HEK293 (cell line): ENCODE results near the gene MARCHF10.

ENCODE experiments used
- CTCF ChIA-PET: fragments of 350-600 bp; formaldehyde crosslinking; extraction: SDS; loops from one replicate; lab custom pipeline; 2021; ENCODE audit warnings: antibody characterized with exemption; lab: Yijun Ruan, JAX
- POLR2A ChIA-PET: fragments of 300-600 bp; formaldehyde crosslinking; extraction: SDS; loops from one replicate; lab custom pipeline; 2020; ENCODE audit warnings: antibody characterized with exemption, inconsistent platforms; lab: Yijun Ruan, JAX
- H3K27ac ChIP-seq: fragments of 200-500 bp; sonication (Bioruptor generic); 2 replicates; pipeline ENCODE4 v1.5.1; 2014; ENCODE audit warnings: low read depth, low read length, control low read depth, inconsistent platforms; ENCODE audit errors: extremely low read depth
- H3K36me3 ChIP-seq, 2 experiments: fragments of 200-500 bp in 1 of 2; sonication (Bioruptor generic) in 1 of 2; 1 replicate in 1 of 2; 2 replicates in 1 of 2; pipeline ENCODE4 v1.5.1; 2014 to 2017; ENCODE audit warnings: inconsistent platforms in 2 of 2, low read length in 2 of 2; ENCODE audit not compliant: control insufficient read depth in 2 of 2, insufficient read depth in 1 of 2
- H3K4me1 ChIP-seq: fragments of 200-500 bp; sonication (Bioruptor generic); 2 replicates; pipeline ENCODE4 v1.5.1; 2014; ENCODE audit warnings: mild to moderate bottlenecking, low read length, inconsistent platforms; ENCODE audit not compliant: control insufficient read depth, insufficient read depth
- H3K4me3 ChIP-seq: 2 replicates; pipeline ENCODE4 v1.5.1; 2011; ENCODE audit warnings: low read depth, mild to moderate bottlenecking, control low read depth, low read length, moderate library complexity
- H3K9me3 ChIP-seq: fragments of 200-500 bp; sonication (Bioruptor generic); 2 replicates; pipeline ENCODE4 v1.5.1; 2014; ENCODE audit warnings: low read depth, low read length, inconsistent platforms; ENCODE audit not compliant: control insufficient read depth, insufficient read depth
- CTCF ChIP-seq: fragments of 450-650 bp; formaldehyde crosslinking; IDR thresholded peaks from 2 replicates; pipeline ENCODE4 v1.5.1; 2016; ENCODE audit warnings: missing biosample characterization, missing genetic modification characterization
- KLF16 ChIP-seq: fragments of 450-650 bp; formaldehyde crosslinking; IDR thresholded peaks from 2 replicates; pipeline ENCODE4 v1.5.1; 2017; ENCODE audit warnings: missing biosample characterization, missing genetic modification characterization
- KLF7 ChIP-seq: fragments of 450-650 bp; formaldehyde crosslinking; IDR thresholded peaks from 2 replicates; pipeline ENCODE4 v1.5.1; 2016; ENCODE audit warnings: missing biosample characterization, missing genetic modification characterization, borderline replicate concordance
- MZF1 ChIP-seq: fragments of 450-650 bp; formaldehyde crosslinking; IDR thresholded peaks from 2 replicates; pipeline ENCODE4 v1.5.1; 2017; ENCODE audit warnings: missing biosample characterization, missing genetic modification characterization, borderline replicate concordance
- PRDM2 ChIP-seq: fragments of 450-650 bp; formaldehyde crosslinking; IDR thresholded peaks from 2 replicates; pipeline ENCODE4 v1.5.1; 2016; ENCODE audit warnings: missing biosample characterization, missing genetic modification characterization, borderline replicate concordance
- SP7 ChIP-seq: fragments of 450-650 bp; formaldehyde crosslinking; IDR thresholded peaks from 2 replicates; pipeline ENCODE4 v1.5.1; 2016; ENCODE audit warnings: missing biosample characterization, missing genetic modification characterization
- ZNF121 ChIP-seq: fragments of 450-650 bp; formaldehyde crosslinking; IDR thresholded peaks from 2 replicates; pipeline ENCODE4 v1.5.1; 2016; ENCODE audit warnings: missing biosample characterization, missing genetic modification characterization
- ZNF157 ChIP-seq: fragments of 450-650 bp; formaldehyde crosslinking; IDR thresholded peaks from 2 replicates; pipeline ENCODE4 v1.5.1; 2016; ENCODE audit warnings: missing biosample characterization, missing genetic modification characterization
- ZNF223 ChIP-seq: fragments of 450-650 bp; formaldehyde crosslinking; IDR thresholded peaks from 2 replicates; pipeline ENCODE4 v1.5.1; 2016; ENCODE audit warnings: missing biosample characterization, missing genetic modification characterization
- ZNF274 ChIP-seq, 2 experiments: fragments of 200-500 bp in 1 of 2; fragments of 450-650 bp in 1 of 2; sonication (Bioruptor generic) in 1 of 2; formaldehyde crosslinking in 1 of 2; IDR thresholded peaks; 2 replicates each; pipeline versions ENCODE4 v1.5.1 to v1.6.1; 2014 to 2016; ENCODE audit warnings: borderline replicate concordance in 1 of 2, inconsistent platforms in 1 of 2, low read length in 1 of 2, missing biosample characterization in 1 of 2, missing genetic modification characterization in 1 of 2
- ZNF302 ChIP-seq: fragments of 450-650 bp; formaldehyde crosslinking; IDR thresholded peaks from 2 replicates; pipeline ENCODE4 v1.5.1; 2016; ENCODE audit warnings: missing biosample characterization, missing genetic modification characterization, low read depth
- ZNF341 ChIP-seq: fragments of 450-650 bp; formaldehyde crosslinking; IDR thresholded peaks from 2 replicates; pipeline ENCODE4; 2016; ENCODE audit warnings: low read depth, missing biosample characterization, missing genetic modification characterization
- ZNF488 ChIP-seq: fragments of 450-650 bp; formaldehyde crosslinking; IDR thresholded peaks from 2 replicates; pipeline ENCODE4 v1.5.1; 2016; ENCODE audit warnings: missing biosample characterization, missing genetic modification characterization
- ZNF513 ChIP-seq: fragments of 450-650 bp; IDR thresholded peaks from 2 replicates; pipeline ENCODE4 v1.5.1; 2018; ENCODE audit warnings: missing biosample characterization, missing genetic modification characterization
- ZNF549 ChIP-seq: fragments of 450-650 bp; IDR thresholded peaks from 2 replicates; pipeline ENCODE4 v1.5.1; 2018; ENCODE audit warnings: missing biosample characterization, missing genetic modification characterization, mild to moderate bottlenecking, inconsistent platforms, moderate library complexity
- ZNF610 ChIP-seq: fragments of 450-650 bp; formaldehyde crosslinking; IDR thresholded peaks from 2 replicates; pipeline ENCODE4 v1.5.1; 2016; ENCODE audit warnings: missing biosample characterization, missing genetic modification characterization, borderline replicate concordance
- ZNF623 ChIP-seq: fragments of 450-650 bp; formaldehyde crosslinking; IDR thresholded peaks from 2 replicates; pipeline ENCODE4 v1.5.1; 2016; ENCODE audit warnings: missing biosample characterization, missing genetic modification characterization
- ZNF768 ChIP-seq: fragments of 450-650 bp; formaldehyde crosslinking; IDR thresholded peaks from 2 replicates; pipeline ENCODE4 v1.5.1; 2018; ENCODE audit warnings: missing biosample characterization, mild to moderate bottlenecking, missing genetic modification characterization
- ZSCAN16 ChIP-seq: fragments of 450-650 bp; formaldehyde crosslinking; IDR thresholded peaks from 2 replicates; pipeline ENCODE4 v1.5.1; 2016; ENCODE audit warnings: missing biosample characterization, missing genetic modification characterization
- ZSCAN23 ChIP-seq: fragments of 450-650 bp; formaldehyde crosslinking; IDR thresholded peaks from 2 replicates; pipeline ENCODE4 v1.5.1; 2016; ENCODE audit warnings: missing biosample characterization, missing genetic modification characterization
- TF ChIP-seq, protein P1 (sequence below): fragments of 450-650 bp; formaldehyde crosslinking; IDR thresholded peaks from 2 replicates; pipeline ENCODE4 v1.5.1; 2016; ENCODE audit warnings: missing biosample characterization, missing genetic modification characterization, borderline replicate concordance
- TF ChIP-seq, protein P2 (sequence below): fragments of 450-650 bp; formaldehyde crosslinking; IDR thresholded peaks from 2 replicates; pipeline ENCODE4 v1.5.1; 2016; ENCODE audit warnings: missing biosample characterization, missing genetic modification characterization

The MARCHF10 gene

DNA sequence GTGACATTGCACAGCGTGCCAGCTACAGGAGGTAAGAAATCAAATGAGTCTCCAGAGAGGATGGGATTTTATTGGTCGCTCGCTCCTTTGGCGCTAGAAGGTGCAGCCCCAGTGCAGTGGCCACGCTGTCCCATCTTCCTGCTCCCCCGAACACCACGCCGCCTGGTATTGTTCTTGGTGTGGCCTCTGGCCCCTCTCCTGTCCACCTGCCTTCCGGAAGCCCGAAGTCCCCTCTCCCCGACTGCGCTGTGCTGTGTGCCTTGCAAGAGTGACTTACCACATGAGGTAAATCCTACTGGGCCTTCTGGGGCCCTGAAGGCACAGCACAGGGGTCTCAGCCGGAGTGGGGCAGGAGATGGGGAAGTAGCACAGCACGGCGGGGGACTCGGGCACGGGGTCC, 58.2 kb downstream of the MARCHF10 start:
- Histone ChIP-seq H3K36me3 (no peaks in the 10 kb centered on the region), H3K4me1 (no peaks in the 10 kb centered on the region), H3K9me3 (no peaks in the 10 kb centered on the region), H3K27ac (no peak overlapping the region), H3K4me3 (no peak overlapping the region)
- CTCF ChIA-PET: interaction anchor here (0.8 kb wide), 1 partner anchor 219 kb away, joined by 3 read pairs; no protein-coding TSS in a partner anchor
- POLR2A ChIA-PET: no interaction called here
- TF ChIP-seq ZNF274 (IDR thresholded peaks at IDR 0.05; ENCODE audit: low read length) (no peak), ZNF274 (tag by site-specific recombination; IDR thresholded peaks at IDR 0.05; ENCODE audit: borderline replicate concordance) (no peak), KLF7 (tag by site-specific recombination) (no peak), ZNF121 (tag by site-specific recombination) (no peak), ZNF610 (tag by site-specific recombination) (no peak), ZNF223 (no peak), ZNF623 (tag by site-specific recombination) (no peak)

GRCh38 chr17:62746941-62747340, 61.2 kb downstream of the MARCHF10 start:
- ChIA-PET POLR2A (no interaction called here), CTCF (no interaction called here)
- Histone ChIP-seq H3K4me1 (no peaks in the 10 kb centered on the region), H3K36me3 (no peaks in the 10 kb centered on the region), H3K9me3 (no peaks in the 10 kb centered on the region), H3K27ac (no peak overlapping the region), H3K4me3 (no peak overlapping the region)
- TF ChIP-seq ZNF302 (no peak), MZF1 (tag by site-specific recombination) (no peak), ZNF341 (tag by site-specific recombination) (no peak), ZSCAN16 (no peak), ZNF549 (tag by site-specific recombination) (no peak), KLF16 (tag by site-specific recombination) (no peak), ZNF157 (tag by site-specific recombination) (no peak), ZNF768 (tag by site-specific recombination) (no peak), CTCF (no peak), ZNF121 (tag by site-specific recombination) (no peak), PRDM2 (tag by site-specific recombination) (no peak), ZSCAN23 (tag by site-specific recombination) (no peak), ZNF513 (tag by site-specific recombination) (no peak), ZNF488 (tag by site-specific recombination) (no peak), SP7 (tag by site-specific recombination) (no peak)
- TF ChIP-seq, protein P1, sequence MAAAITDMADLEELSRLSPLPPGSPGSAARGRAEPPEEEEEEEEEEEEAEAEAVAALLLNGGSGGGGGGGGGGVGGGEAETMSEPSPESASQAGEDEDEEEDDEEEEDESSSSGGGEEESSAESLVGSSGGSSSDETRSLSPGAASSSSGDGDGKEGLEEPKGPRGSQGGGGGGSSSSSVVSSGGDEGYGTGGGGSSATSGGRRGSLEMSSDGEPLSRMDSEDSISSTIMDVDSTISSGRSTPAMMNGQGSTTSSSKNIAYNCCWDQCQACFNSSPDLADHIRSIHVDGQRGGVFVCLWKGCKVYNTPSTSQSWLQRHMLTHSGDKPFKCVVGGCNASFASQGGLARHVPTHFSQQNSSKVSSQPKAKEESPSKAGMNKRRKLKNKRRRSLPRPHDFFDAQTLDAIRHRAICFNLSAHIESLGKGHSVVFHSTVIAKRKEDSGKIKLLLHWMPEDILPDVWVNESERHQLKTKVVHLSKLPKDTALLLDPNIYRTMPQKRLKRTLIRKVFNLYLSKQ (tag by site-specific recombination): no peak
- TF ChIP-seq, protein P2, sequence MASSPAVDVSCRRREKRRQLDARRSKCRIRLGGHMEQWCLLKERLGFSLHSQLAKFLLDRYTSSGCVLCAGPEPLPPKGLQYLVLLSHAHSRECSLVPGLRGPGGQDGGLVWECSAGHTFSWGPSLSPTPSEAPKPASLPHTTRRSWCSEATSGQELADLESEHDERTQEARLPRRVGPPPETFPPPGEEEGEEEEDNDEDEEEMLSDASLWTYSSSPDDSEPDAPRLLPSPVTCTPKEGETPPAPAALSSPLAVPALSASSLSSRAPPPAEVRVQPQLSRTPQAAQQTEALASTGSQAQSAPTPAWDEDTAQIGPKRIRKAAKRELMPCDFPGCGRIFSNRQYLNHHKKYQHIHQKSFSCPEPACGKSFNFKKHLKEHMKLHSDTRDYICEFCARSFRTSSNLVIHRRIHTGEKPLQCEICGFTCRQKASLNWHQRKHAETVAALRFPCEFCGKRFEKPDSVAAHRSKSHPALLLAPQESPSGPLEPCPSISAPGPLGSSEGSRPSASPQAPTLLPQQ (tag by site-specific recombination): no peak
